HepG2 (cell line): Measurements from ENCODE around the gene BUD23. TPM values are rescaled to one million over a fixed set of nuclear protein-coding genes. Genes with fewer than 3 reads are reported as not detected.

Source experiments
- CENPT ChIP-seq: sonication (generic); formaldehyde crosslinking; IDR thresholded peaks from 2 replicates; pipeline ENCODE4 v1.8.0; 2022; ENCODE audit warnings: low read depth, mild to moderate bottlenecking, moderate library complexity, missing genetic modification reagents
- CENPX ChIP-seq: sonication (generic); formaldehyde crosslinking; IDR thresholded peaks from 2 replicates; pipeline ENCODE4 v1.9.0; 2021; ENCODE audit warnings: mild to moderate bottlenecking, missing genetic modification reagents, moderate library complexity
- GFI1 ChIP-seq: sonication (generic); formaldehyde crosslinking; IDR thresholded peaks from 2 replicates; pipeline ENCODE4 v1.5.0; 2020; ENCODE audit warnings: missing genetic modification reagents, mild to moderate bottlenecking, borderline replicate concordance
- GRHL1 ChIP-seq: sonication (generic); formaldehyde crosslinking; conservative IDR thresholded peaks from 2 replicates; pipeline ENCODE4 v1.8.0; 2022; ENCODE audit warnings: missing genetic modification reagents
- MTF1 ChIP-seq: sonication (generic); formaldehyde crosslinking; IDR thresholded peaks from 2 replicates; pipeline ENCODE4 v1.5.0; 2020; ENCODE audit warnings: missing genetic modification reagents
- PHF21A ChIP-seq: sonication (generic); formaldehyde crosslinking; IDR thresholded peaks from 2 replicates; pipeline ENCODE4 v1.5.0; 2020; ENCODE audit warnings: mild to moderate bottlenecking, missing genetic modification reagents
- PRDM4 ChIP-seq: sonication (generic); formaldehyde crosslinking; IDR thresholded peaks from 2 replicates; pipeline ENCODE4 v1.9.0; 2021; ENCODE audit warnings: missing genetic modification reagents, borderline replicate concordance
- RFX5 ChIP-seq: IDR thresholded peaks from 2 replicates; pipeline ENCODE4 v1.6.1; 2011; ENCODE audit warnings: low read depth, low read length, improper control_type of control experiment
- TARDBP ChIP-seq: sonication (generic); formaldehyde crosslinking; IDR thresholded peaks from 2 replicates; pipeline ENCODE4 v1.8.0; 2022; ENCODE audit warnings: mild to moderate bottlenecking, missing genetic modification reagents
- THYN1 ChIP-seq: sonication (generic); formaldehyde crosslinking; IDR thresholded peaks from 2 replicates; pipeline ENCODE4 v1.8.1; 2023; ENCODE audit warnings: low read depth, mild to moderate bottlenecking, moderate library complexity, missing genetic modification reagents, borderline replicate concordance
- ZFP41 ChIP-seq: sonication (generic); formaldehyde crosslinking; IDR thresholded peaks from 2 replicates; pipeline ENCODE4 v1.4.0; 2020; ENCODE audit warnings: mild to moderate bottlenecking, missing genetic modification reagents, borderline replicate concordance
- ZHX2 ChIP-seq, 2 experiments: sonication (generic) in 1 of 2; formaldehyde crosslinking in 1 of 2; IDR thresholded peaks; 2 replicates each; pipeline versions ENCODE4 v1.6.1 to v1.9.0; 2014 to 2022; ENCODE audit warnings: antibody characterized with exemption in 1 of 2, borderline replicate concordance in 1 of 2, inconsistent platforms in 1 of 2, low read depth in 1 of 2, missing genetic modification reagents in 1 of 2
- ZMYM4 ChIP-seq: sonication (generic); formaldehyde crosslinking; IDR thresholded peaks from 2 replicates; pipeline ENCODE4 v1.8.1; 2023; ENCODE audit warnings: mild to moderate bottlenecking, missing genetic modification reagents
- ZNF317 ChIP-seq: sonication (generic); formaldehyde crosslinking; IDR thresholded peaks from 2 replicates; pipeline ENCODE4 v1.5.0; 2020; ENCODE audit warnings: mild to moderate bottlenecking, missing genetic modification reagents
- ZNF567 ChIP-seq: sonication (generic); formaldehyde crosslinking; IDR thresholded peaks from 2 replicates; pipeline ENCODE4 v1.8.1; 2023; ENCODE audit warnings: mild to moderate bottlenecking, missing genetic modification reagents, borderline replicate concordance
- polyA plus RNA-seq, 8 experiments: library from polyadenylated mRNA; depleted of rRNA in 3 of 8; stranded (reverse) in 7 of 8; unstranded in 1 of 8; fragments of >200 nt; fragmentation: Illumina TruSeq in 4 of 8; extraction: Trizol in 4 of 8; gene quantifications; 2 replicates each; pipeline versions ENCODE4 v1.2.1 to v1.2.3, GENCODE V29; 2011 to 2016; ENCODE audit warnings: low read depth in 4 of 8, missing spikeins in 1 of 8, mixed read lengths in 1 of 8; ENCODE audit not compliant: insufficient read depth in 1 of 8
- total RNA-seq, 5 experiments: library from RNA; depleted of rRNA; stranded (reverse); fragments of >200 nt; fragmentation: Illumina TruSeq; extraction: Trizol; gene quantifications; 2 replicates each; pipeline ENCODE4 v1.2.3, GENCODE V29; 2016; ENCODE audit warnings: low read depth in 1 of 5

Gene BUD23
- total and polyA plus RNA-seq, 2 of the 13 experiments (the other 11 are each of a cell fraction or from before 2014, with no cell fraction given), result 47.5 to 54.5 TPM

- TF ChIP-seq ZHX2 (IDR thresholded peaks at IDR 0.05; ENCODE audit: low read depth), result no peak; the same call in 1 of the 2 replicates
- TF ChIP-seq ZHX2 (CRISPR knock-in tag; IDR thresholded peaks at IDR 0.05; ENCODE audit: borderline replicate concordance), result no peak
- no peak; the same call in 1 of the 2 replicates for TF ChIP-seq PRDM4
- peak; percentile 77 for TF ChIP-seq PHF21A
- TF ChIP-seq CENPT (CRISPR knock-in tag), result no peak
- peak; percentile 59; the same call in 1 of the 2 replicates for TF ChIP-seq ZMYM4 (CRISPR knock-in tag)
- no peak for TF ChIP-seq CENPX (CRISPR knock-in tag)
- no peak for TF ChIP-seq ZFP41 (CRISPR knock-in tag)
- TF ChIP-seq THYN1 (CRISPR knock-in tag), result no peak
- no peak for TF ChIP-seq MTF1 (CRISPR knock-in tag)
- peak; percentile 83 for TF ChIP-seq TARDBP (CRISPR knock-in tag)
- peak; percentile 64; the same call in 1 of the 2 replicates for TF ChIP-seq ZNF317 (CRISPR knock-in tag)
- TF ChIP-seq ZNF567 (CRISPR knock-in tag), result no peak
- no peak for TF ChIP-seq GRHL1 (CRISPR knock-in tag)
- TF ChIP-seq GFI1 (CRISPR knock-in tag), result no peak
- TF ChIP-seq RFX5, result no peak
Observed at GRCh38 chr7:73738612-73739386, 55.4 kb downstream of the BUD23 start, which contains the start of gene ABHD11 (continued).
